SK-N-SH treated with all-trans-retinoic acid at 6 μM for 48 hours (cell line): ENCODE results near the gene CRYL1.

Experiments used
- ATAC-seq: fragments of 200-7000 bp; cut with Tn5 transposase; 3 replicates; pipeline ENCODE4 v1.9.1; 2020; ENCODE audit warnings: mild to moderate bottlenecking, moderate library complexity
- ARNTL ChIP-seq: fragments of 450-650 bp; formaldehyde crosslinking; IDR thresholded peaks from 2 replicates; pipeline ENCODE4 v1.5.0; 2020; ENCODE audit warnings: low read depth, mild to moderate bottlenecking, moderate library complexity, borderline replicate concordance
- BACH2 ChIP-seq: fragments of 250-450 bp; sonication (Bioruptor Pico); IDR thresholded peaks from 2 replicates; pipeline ENCODE4 v1.9.0; 2021; ENCODE audit warnings: mild to moderate bottlenecking, borderline replicate concordance
- CREB5 ChIP-seq: fragments of 250-450 bp; sonication (Bioruptor Pico); IDR thresholded peaks from 2 replicates; pipeline ENCODE4 v1.5.1; 2020; ENCODE audit warnings: low read depth, mild to moderate bottlenecking, moderate library complexity
- CSDC2 ChIP-seq: fragments of 250-450 bp; sonication (Bioruptor Pico); IDR thresholded peaks from 2 replicates; pipeline ENCODE4 v1.5.0; 2020; ENCODE audit warnings: mild to moderate bottlenecking, moderate library complexity
- CSRNP3 ChIP-seq: fragments of 250-450 bp; sonication (Bioruptor Pico); IDR thresholded peaks from 2 replicates; pipeline ENCODE4 v1.5.1; 2021; ENCODE audit warnings: mild to moderate bottlenecking, moderate library complexity
- ESRRG ChIP-seq: fragments of 250-450 bp; sonication (Bioruptor Pico); IDR thresholded peaks from 2 replicates; pipeline ENCODE4 v1.6.1; 2021; ENCODE audit warnings: mild to moderate bottlenecking
- GLIS3 ChIP-seq: fragments of 250-450 bp; sonication (Bioruptor Pico); IDR thresholded peaks from 2 replicates; pipeline ENCODE4 v1.5.0; 2020; ENCODE audit warnings: mild to moderate bottlenecking, moderate library complexity
- ISL1 ChIP-seq: fragments of 250-450 bp; sonication (Bioruptor Pico); IDR thresholded peaks from 2 replicates; pipeline ENCODE4 v2.1.2; 2022; ENCODE audit warnings: mild to moderate bottlenecking, moderate library complexity
- OSR1 ChIP-seq: fragments of 250-450 bp; sonication (Bioruptor Pico); IDR thresholded peaks from 2 replicates; pipeline ENCODE4 v1.8.0; 2022; ENCODE audit warnings: moderate library complexity, mild to moderate bottlenecking, inconsistent platforms
- PATZ1 ChIP-seq: fragments of 250-450 bp; sonication (Bioruptor Pico); IDR thresholded peaks from 2 replicates; pipeline ENCODE4 v1.8.0; 2020; ENCODE audit warnings: mild to moderate bottlenecking, moderate library complexity, borderline replicate concordance
- POU6F1 ChIP-seq: fragments of 250-450 bp; sonication (Bioruptor Pico); IDR thresholded peaks from 2 replicates; pipeline ENCODE4 v1.8.0; 2021; ENCODE audit warnings: low read depth, mild to moderate bottlenecking, moderate library complexity, borderline replicate concordance
- RARB ChIP-seq: fragments of 250-450 bp; sonication (Bioruptor Pico); IDR thresholded peaks from 2 replicates; pipeline ENCODE4 v1.8.0; 2021; ENCODE audit warnings: mild to moderate bottlenecking, moderate library complexity
- SNAI2 ChIP-seq: fragments of 250-450 bp; sonication (Bioruptor Pico); IDR thresholded peaks from 2 replicates; pipeline ENCODE4 v1.5.0; 2020; ENCODE audit warnings: mild to moderate bottlenecking, moderate library complexity
- TOX ChIP-seq: fragments of 250-450 bp; sonication (Bioruptor Pico); IDR thresholded peaks from 2 replicates; pipeline ENCODE4 v1.8.0; 2021; ENCODE audit warnings: mild to moderate bottlenecking, moderate library complexity, borderline replicate concordance
- TSHZ2 ChIP-seq: fragments of 250-450 bp; sonication (Bioruptor Pico); IDR thresholded peaks from 2 replicates; pipeline ENCODE4 v1.5.0; 2020; ENCODE audit warnings: mild to moderate bottlenecking, moderate library complexity
- ZC3H10 ChIP-seq: fragments of 250-450 bp; sonication (Bioruptor Pico); IDR thresholded peaks from 2 replicates; pipeline ENCODE4 v1.5.1; 2021; ENCODE audit warnings: mild to moderate bottlenecking, moderate library complexity
- ZFP3 ChIP-seq: fragments of 250-450 bp; sonication (Bioruptor Pico); IDR thresholded peaks from 2 replicates; pipeline ENCODE4 v1.5.0; 2020; ENCODE audit warnings: mild to moderate bottlenecking, moderate library complexity
- ZFP30 ChIP-seq: fragments of 450-650 bp; formaldehyde crosslinking; IDR thresholded peaks from 2 replicates; pipeline ENCODE4 v1.5.0; 2022; ENCODE audit warnings: mild to moderate bottlenecking, moderate library complexity
- ZNF565 ChIP-seq: fragments of 450-650 bp; formaldehyde crosslinking; conservative IDR thresholded peaks from 2 replicates; pipeline ENCODE4 v1.5.0; 2020; ENCODE audit warnings: low read depth, mild to moderate bottlenecking, moderate library complexity
- ZNF70 ChIP-seq: fragments of 450-650 bp; formaldehyde crosslinking; IDR thresholded peaks from 2 replicates; pipeline ENCODE4 v1.5.0; 2020; ENCODE audit warnings: mild to moderate bottlenecking, moderate library complexity

CRYL1 gene

GRCh38 chr13:20399961-20400360 is 125.7 kb downstream of the CRYL1 start:
- ATAC-seq: no peak
- no peak for TF ChIP-seq OSR1 (CRISPR knock-in tag)
- TF ChIP-seq ZNF70 (CRISPR knock-in tag): no peak
- TF ChIP-seq TOX (CRISPR knock-in tag): no peak
- TF ChIP-seq ZFP3 (CRISPR knock-in tag): no peak
- no peak for TF ChIP-seq SNAI2 (CRISPR knock-in tag)
- TF ChIP-seq PATZ1 (CRISPR knock-in tag): no peak
- TF ChIP-seq ISL1: no peak
- no peak for TF ChIP-seq ESRRG (CRISPR knock-in tag)
- no peak for TF ChIP-seq TSHZ2 (CRISPR knock-in tag)

GRCh38 chr13:20399515-20399914 is 126.1 kb downstream of the CRYL1 start:
- no peak for TF ChIP-seq ISL1
- TF ChIP-seq ZC3H10 (CRISPR knock-in tag): no peak
- no peak for TF ChIP-seq ARNTL (CRISPR knock-in tag)
- TF ChIP-seq TOX (CRISPR knock-in tag): no peak
- TF ChIP-seq ZFP30 (CRISPR knock-in tag): no peak
- no peak for TF ChIP-seq POU6F1
- no peak for TF ChIP-seq CREB5
- TF ChIP-seq TSHZ2 (CRISPR knock-in tag): no peak
- TF ChIP-seq RARB (CRISPR knock-in tag): no peak
- no peak for TF ChIP-seq CSDC2 (CRISPR knock-in tag)
- TF ChIP-seq GLIS3 (CRISPR knock-in tag): no peak
- no peak for ATAC-seq

GRCh38 chr13:20398459-20398858 is 127.2 kb downstream of the CRYL1 start:
- ATAC-seq: no peak
- TF ChIP-seq OSR1 (CRISPR knock-in tag) (no peak), RARB (CRISPR knock-in tag) (no peak), ZNF565 (CRISPR knock-in tag) (no peak), TSHZ2 (CRISPR knock-in tag) (no peak), PATZ1 (CRISPR knock-in tag) (no peak), SNAI2 (CRISPR knock-in tag) (no peak), ARNTL (CRISPR knock-in tag) (no peak), CSRNP3 (CRISPR knock-in tag) (no peak), ZC3H10 (CRISPR knock-in tag) (no peak), BACH2 (CRISPR knock-in tag) (no peak), ESRRG (CRISPR knock-in tag) (no peak), CSDC2 (CRISPR knock-in tag) (no peak), TOX (CRISPR knock-in tag) (no peak), GLIS3 (CRISPR knock-in tag) (no peak), ZFP3 (CRISPR knock-in tag) (no peak)
